Breast epithelium (tissue), 4 donors: ENCODE results near the gene C2CD4D. TPM values are rescaled to one million over a fixed set of nuclear protein-coding genes. Genes with fewer than 3 reads are reported as not detected.

Experiments used
- DNase-seq, 2 donors: peaks; one replicate each; pipeline ENCODE4 v3.0.0-alpha.2; 2019; ENCODE audit warnings: low spot score in 2 of 2
- H3K27ac ChIP-seq, 2 donors: fragments of 200-600 bp; sonication (generic) in 1 of 2; one replicate each; pipeline ENCODE4 v1.5.1; 2016 to 2019; ENCODE audit warnings: mild to moderate bottlenecking in 1 of 2
- H3K27me3 ChIP-seq, 2 donors: fragments of 200-600 bp; sonication (generic) in 1 of 2; one replicate each; pipeline versions ENCODE4 v1.5.1 to v1.6.0; 2017 to 2019; ENCODE audit warnings: control low read depth in 1 of 2, mild to moderate bottlenecking in 1 of 2
- H3K36me3 ChIP-seq: fragments of 200-600 bp; one replicate; pipeline ENCODE4 v1.5.1; 2019
- H3K4me1 ChIP-seq, 2 donors: fragments of 200-600 bp; sonication (generic); one replicate each; pipeline ENCODE4 v1.5.1; 2016 to 2019; ENCODE audit warnings: control low read depth in 1 of 2
- H3K4me3 ChIP-seq, 3 donors: fragments of 200-600 bp; sonication (generic); 1 replicate in 2 of 3; 2 replicates in 1 of 3; pipeline ENCODE4 v1.5.1; 2016 to 2019; ENCODE audit warnings: mild to moderate bottlenecking in 3 of 3, moderate library complexity in 2 of 3
- H3K9me3 ChIP-seq, 2 donors: fragments of 200-600 bp; sonication (generic) in 1 of 2; one replicate each; pipeline ENCODE4 v1.5.1; 2016 to 2019; ENCODE audit warnings: control low read depth in 1 of 2
- CTCF ChIP-seq, 3 donors: fragments of 450-650 bp; IDR thresholded peaks; one replicate each; pipeline ENCODE4 v1.5.1; 2016 to 2017; ENCODE audit warnings: antibody characterized with exemption in 3 of 3, mild to moderate bottlenecking in 3 of 3, moderate library complexity in 3 of 3
- POLR2A ChIP-seq: fragments of 450-650 bp; IDR thresholded peaks from one replicate; pipeline ENCODE4 v1.6.1; 2016; ENCODE audit warnings: antibody characterized with exemption, mild to moderate bottlenecking, moderate library complexity
- POLR2AphosphoS5 ChIP-seq, 3 donors: sonication (generic); formaldehyde crosslinking; IDR thresholded peaks; one replicate each; pipeline ENCODE4 v1.6.1; 2017; ENCODE audit warnings: antibody characterized with exemption in 3 of 3
- intact Hi-C: fragments of 100-400 bp; cut with DNase I; formaldehyde crosslinking; loops from one replicate; pipeline ENCODE4 v1.15.1; 2023; ENCODE audit warnings: low total_unique reads
- total RNA-seq, 3 donors: library from RNA; depleted of rRNA; stranded (reverse); fragments of >200 nt; gene quantifications; one replicate each; pipeline ENCODE4 v1.1.0, GENCODE V29; 2016

The C2CD4D gene
- total RNA-seq, 3 donors from 2014 or later, result 0.32 to 0.73 TPM; not detected in 1

GRCh38 chr1:151860504-151861187 is 21.0 kb upstream of the C2CD4D start:
- no peaks in the 10 kb centered on the region for H3K9me3 ChIP-seq
- H3K27me3 ChIP-seq, result no peaks in the 10 kb centered on the region
- peak overlapping the region; percentile 50 to 86 for H3K27ac ChIP-seq
- no peak for TF ChIP-seq CTCF (IDR thresholded peaks at IDR 0.05)
- TF ChIP-seq POLR2A, result no peak
- no peak for TF ChIP-seq POLR2AphosphoS5 (IDR thresholded peaks at IDR 0.05)
- peak in 1 of 2 donors; percentile 17 for DNase-seq
- H3K36me3 ChIP-seq, result no peaks in the 10 kb centered on the region
- no peak overlapping the region for H3K4me3 ChIP-seq
- no peaks in the 10 kb centered on the region for H3K4me1 ChIP-seq
- intact Hi-C loops, result no loop called here

GRCh38 chr1:151859891-151860293 is 20.3 kb upstream of the C2CD4D start:
- intact Hi-C loops, result no loop called here

GRCh38 chr1:151858886-151859665 is 19.5 kb upstream of the C2CD4D start:
- no peak for TF ChIP-seq POLR2A
- no peak for TF ChIP-seq POLR2AphosphoS5 (IDR thresholded peaks at IDR 0.05)
- no peak for TF ChIP-seq CTCF (IDR thresholded peaks at IDR 0.05)
- H3K27me3 ChIP-seq, result no peaks in the 10 kb centered on the region
- intact Hi-C loops, result no loop called here
- peak in 1 of 2 donors; percentile 15 for DNase-seq
- H3K36me3 ChIP-seq, result no peaks in the 10 kb centered on the region
- H3K9me3 ChIP-seq, result no peaks in the 10 kb centered on the region
- H3K4me1 ChIP-seq, result no peaks in the 10 kb centered on the region
- H3K4me3 ChIP-seq, result no peak overlapping the region
- H3K27ac ChIP-seq, result peak overlapping the region; percentile 50 to 86

More at GRCh38 chr1:151859891-151860293, 20.3 kb upstream of the C2CD4D start:
- no peaks in the 10 kb centered on the region for H3K36me3 ChIP-seq
- H3K27ac ChIP-seq, result peak overlapping the region; percentile 50 to 86
- H3K9me3 ChIP-seq, result no peaks in the 10 kb centered on the region
- TF ChIP-seq CTCF (IDR thresholded peaks at IDR 0.05), result no peak
- TF ChIP-seq POLR2AphosphoS5 (IDR thresholded peaks at IDR 0.05), result no peak
- TF ChIP-seq POLR2A, result no peak
- no peak for DNase-seq
- no peak overlapping the region for H3K4me3 ChIP-seq
- no peaks in the 10 kb centered on the region for H3K4me1 ChIP-seq
- no peaks in the 10 kb centered on the region for H3K27me3 ChIP-seq

GRCh38 chr1:151858030-151858746 is 18.6 kb upstream of the C2CD4D start:
- Histone ChIP-seq H3K4me1 (no peaks in the 10 kb centered on the region), H3K9me3 (no peaks in the 10 kb centered on the region), H3K27ac (peak overlapping the region in 1 of 2 donors; percentile 4), H3K4me3 (no peak overlapping the region), H3K36me3 (no peaks in the 10 kb centered on the region), H3K27me3 (no peaks in the 10 kb centered on the region)
- DNase-seq, result peak in 1 of 2 donors; percentile 22
- intact Hi-C loops, result no loop called here
- no peak for TF ChIP-seq POLR2AphosphoS5 (IDR thresholded peaks at IDR 0.05)
- no peak for TF ChIP-seq POLR2A
- TF ChIP-seq CTCF (IDR thresholded peaks at IDR 0.05), result no peak
